Nephron progenitor cell (in vitro differentiated cells): Measurements from ENCODE around the gene TRIM31.
A peak's percentile ranks its signal among the peaks of the same experiment; 100 is the strongest.

Source experiments
- DNase-seq: peaks from one replicate; pipeline ENCODE4 v3.0.0; 2021
- H3K27ac Mint-ChIP-seq: 2 replicates; pipeline ENCODE4 v1.8.0; 2021; ENCODE audit warnings: mild to moderate bottlenecking, moderate library complexity, mixed read lengths
- H3K27me3 Mint-ChIP-seq: 2 replicates; pipeline ENCODE4 v1.8.0; 2021; ENCODE audit warnings: mild to moderate bottlenecking, low read depth, mixed read lengths; ENCODE audit not compliant: poor library complexity
- H3K36me3 Mint-ChIP-seq: 2 replicates; pipeline ENCODE4 v1.8.0; 2021; ENCODE audit warnings: low read depth, mixed read lengths
- H3K4me1 Mint-ChIP-seq: 2 replicates; pipeline ENCODE4 v1.8.0; 2021; ENCODE audit warnings: mixed read lengths
- H3K4me3 Mint-ChIP-seq: 2 replicates; pipeline ENCODE4 v1.8.0; 2021; ENCODE audit warnings: mild to moderate bottlenecking, moderate library complexity, mixed read lengths
- H3K9me3 Mint-ChIP-seq: 2 replicates; pipeline ENCODE4 v1.8.0; 2021; ENCODE audit warnings: mild to moderate bottlenecking, moderate library complexity, mixed read lengths
- TF ChIP-seq, protein P1 (sequence below): fragments of 200-600 bp; sonication (generic); IDR thresholded peaks from 2 replicates; pipeline ENCODE4 v1.5.0; 2021; ENCODE audit warnings: antibody characterized with exemption

TRIM31 gene

DNA sequence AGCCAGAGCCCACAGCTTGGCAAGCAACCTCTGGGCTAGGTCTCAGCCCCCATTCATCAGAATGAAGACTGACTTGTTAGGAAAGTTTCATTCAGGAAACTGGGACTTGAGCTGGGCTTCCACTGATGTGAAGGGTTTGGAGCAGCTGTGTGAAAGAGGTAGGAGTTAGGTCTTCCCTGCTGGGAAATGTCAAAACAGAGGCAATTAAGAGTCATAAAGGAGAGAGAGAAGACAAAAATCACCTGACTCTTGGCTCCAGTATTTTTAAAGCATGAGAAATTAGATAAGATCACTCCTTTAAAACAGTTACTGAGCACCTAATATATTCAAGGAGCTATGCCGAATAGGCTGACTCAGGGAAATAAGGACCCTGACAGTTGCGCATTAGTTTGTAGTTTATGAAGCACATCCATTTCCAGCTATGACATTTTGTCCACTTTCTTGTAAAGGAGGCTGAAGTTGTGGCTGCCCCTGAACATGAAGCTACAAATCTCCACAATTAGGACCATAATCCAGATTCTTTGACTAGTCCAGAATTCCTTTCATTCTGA is 19.1 kb upstream of the TRIM31 start:
- peaks cover 15% of the 10 kb centered on the region for H3K4me1 Mint-ChIP-seq
- no peaks in the 10 kb centered on the region for H3K9me3 Mint-ChIP-seq
- DNase-seq, result no peak
- peaks cover 78% of the 10 kb centered on the region for H3K27me3 Mint-ChIP-seq
- TF ChIP-seq, protein P1, sequence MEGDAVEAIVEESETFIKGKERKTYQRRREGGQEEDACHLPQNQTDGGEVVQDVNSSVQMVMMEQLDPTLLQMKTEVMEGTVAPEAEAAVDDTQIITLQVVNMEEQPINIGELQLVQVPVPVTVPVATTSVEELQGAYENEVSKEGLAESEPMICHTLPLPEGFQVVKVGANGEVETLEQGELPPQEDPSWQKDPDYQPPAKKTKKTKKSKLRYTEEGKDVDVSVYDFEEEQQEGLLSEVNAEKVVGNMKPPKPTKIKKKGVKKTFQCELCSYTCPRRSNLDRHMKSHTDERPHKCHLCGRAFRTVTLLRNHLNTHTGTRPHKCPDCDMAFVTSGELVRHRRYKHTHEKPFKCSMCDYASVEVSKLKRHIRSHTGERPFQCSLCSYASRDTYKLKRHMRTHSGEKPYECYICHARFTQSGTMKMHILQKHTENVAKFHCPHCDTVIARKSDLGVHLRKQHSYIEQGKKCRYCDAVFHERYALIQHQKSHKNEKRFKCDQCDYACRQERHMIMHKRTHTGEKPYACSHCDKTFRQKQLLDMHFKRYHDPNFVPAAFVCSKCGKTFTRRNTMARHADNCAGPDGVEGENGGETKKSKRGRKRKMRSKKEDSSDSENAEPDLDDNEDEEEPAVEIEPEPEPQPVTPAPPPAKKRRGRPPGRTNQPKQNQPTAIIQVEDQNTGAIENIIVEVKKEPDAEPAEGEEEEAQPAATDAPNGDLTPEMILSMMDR, result no peak
- no peak overlapping the region for H3K4me3 Mint-ChIP-seq
- H3K36me3 Mint-ChIP-seq, result no peaks in the 10 kb centered on the region
- H3K27ac Mint-ChIP-seq, result no peak overlapping the region

DNA sequence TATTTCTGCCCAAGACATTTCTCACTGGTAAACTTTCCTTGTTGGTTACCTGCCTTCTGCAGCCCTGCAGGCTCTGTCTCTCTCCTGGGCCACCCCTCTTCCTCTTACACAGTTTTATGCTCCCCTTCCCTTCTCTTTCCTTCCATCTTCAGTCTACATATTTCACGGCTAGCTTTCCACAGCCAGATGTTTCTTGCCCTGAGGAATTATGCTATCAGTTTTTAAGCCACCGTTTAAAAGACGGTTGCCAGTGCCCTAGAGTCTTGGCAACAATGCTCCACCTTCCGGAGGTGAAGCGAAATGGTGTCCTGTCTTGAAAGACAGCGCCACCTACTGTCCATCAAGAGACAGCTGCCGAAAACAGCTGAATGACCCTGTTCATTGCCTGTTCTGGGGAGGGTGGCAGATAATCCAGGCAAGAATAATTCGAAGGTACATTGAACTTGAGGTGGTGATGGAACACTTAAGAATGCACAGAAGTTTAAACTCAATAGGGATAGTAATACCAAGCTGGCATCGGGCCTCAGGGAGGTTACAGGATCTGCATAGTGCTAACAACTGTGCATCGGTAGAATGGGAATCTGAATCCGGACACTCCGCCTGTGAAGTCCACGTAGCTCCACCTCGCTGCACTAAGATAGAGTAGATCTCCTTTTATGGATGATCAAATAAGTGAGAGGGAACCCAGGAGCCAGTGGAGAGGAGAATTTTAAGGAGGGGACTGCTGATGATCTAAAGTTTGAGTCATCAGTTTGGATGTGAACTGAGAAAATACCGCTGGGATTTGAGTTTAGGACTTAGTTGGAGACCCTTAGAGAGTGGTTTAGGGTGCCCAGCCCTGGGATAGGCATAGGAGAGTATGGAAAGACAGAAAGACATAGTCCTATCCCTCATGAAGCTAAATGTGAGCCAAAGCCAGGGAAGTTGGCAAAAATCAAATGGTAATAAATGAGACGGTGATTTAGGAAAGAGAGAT is 18.3 kb upstream of the TRIM31 start:
- no peaks in the 10 kb centered on the region for H3K36me3 Mint-ChIP-seq
- H3K9me3 Mint-ChIP-seq, result no peaks in the 10 kb centered on the region
- no peak overlapping the region for H3K4me3 Mint-ChIP-seq
- peaks cover 81% of the 10 kb centered on the region for H3K27me3 Mint-ChIP-seq
- TF ChIP-seq, protein P1, result peak; percentile 96
- H3K4me1 Mint-ChIP-seq, result peaks cover 15% of the 10 kb centered on the region
- peak; percentile 58 for DNase-seq
- H3K27ac Mint-ChIP-seq, result no peak overlapping the region

DNA sequence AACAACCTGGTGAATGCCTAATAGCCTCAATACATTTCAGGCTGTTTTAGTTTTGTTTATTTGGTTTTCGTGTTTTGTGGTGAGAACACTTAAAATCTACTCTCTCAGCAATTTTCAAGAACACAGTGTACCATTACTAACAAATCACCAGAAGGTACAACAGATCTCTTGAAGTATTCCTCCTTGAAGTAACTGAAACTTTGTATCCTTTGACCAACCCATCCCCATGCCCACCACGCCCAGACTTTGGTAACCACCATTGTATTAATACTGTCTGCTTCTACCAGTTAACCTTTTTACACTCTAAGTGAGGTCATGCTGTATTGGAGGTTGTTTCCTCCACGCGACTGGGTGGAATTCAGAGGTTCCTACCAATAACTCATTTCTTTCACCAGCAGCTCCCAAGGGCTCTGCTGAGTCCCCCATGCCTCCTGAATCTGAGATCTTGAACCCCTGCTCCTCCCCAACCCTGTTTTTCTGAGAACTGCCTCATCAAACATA is 17.3 kb upstream of the TRIM31 start:
- Mint-ChIP-seq H3K4me3 (no peak overlapping the region), H3K27ac (no peak overlapping the region), H3K9me3 (no peaks in the 10 kb centered on the region), H3K27me3 (peaks cover 83% of the 10 kb centered on the region), H3K36me3 (no peaks in the 10 kb centered on the region), H3K4me1 (peaks cover 15% of the 10 kb centered on the region)
- TF ChIP-seq, protein P1, result no peak
- no peak for DNase-seq

DNA sequence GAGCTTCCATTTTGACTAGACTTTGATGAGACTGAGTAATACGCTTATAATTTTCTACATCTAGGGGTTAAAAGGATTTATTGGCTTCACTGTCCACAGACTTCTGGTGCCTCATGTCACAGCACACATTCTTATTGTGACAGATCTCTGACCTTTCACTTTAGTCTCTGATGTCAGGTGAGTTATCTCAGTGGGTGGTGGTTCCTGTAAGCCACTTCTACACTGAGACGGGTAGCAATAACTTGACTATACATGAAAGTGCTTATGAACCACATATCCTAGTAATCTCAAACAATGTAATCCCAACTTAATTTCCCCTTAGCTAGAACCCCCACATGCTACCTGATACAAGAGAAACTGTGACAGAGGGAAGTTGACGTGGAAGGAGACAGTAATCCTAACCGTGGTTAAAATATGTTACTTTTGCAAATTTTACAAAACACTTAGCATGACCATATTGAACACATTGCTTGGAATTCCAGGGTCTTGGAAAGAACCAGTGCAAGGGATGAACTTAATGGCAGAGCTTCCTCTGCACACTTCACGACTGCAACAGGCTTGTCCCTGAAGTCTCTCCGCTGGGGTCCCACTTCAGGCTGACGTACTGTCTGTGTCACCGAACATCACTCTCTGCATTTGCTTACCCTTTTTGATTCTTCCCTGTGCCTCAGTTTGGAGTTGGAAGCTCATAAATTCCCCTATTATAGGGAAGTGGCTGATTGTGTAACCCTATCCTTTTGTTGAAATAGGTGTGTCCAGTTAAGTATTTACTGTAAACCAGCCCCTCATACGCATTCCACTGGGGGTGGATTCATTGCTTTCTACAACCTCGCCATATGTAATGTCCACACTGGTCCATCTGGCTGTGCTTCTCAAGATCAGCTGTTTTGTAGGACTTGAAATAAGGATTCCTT is 16.6 kb upstream of the TRIM31 start:
- Mint-ChIP-seq H3K9me3 (no peaks in the 10 kb centered on the region), H3K27ac (no peak overlapping the region)

More for the DNA sequence above, 16.6 kb upstream of the TRIM31 start:
- Mint-ChIP-seq H3K4me3 (no peak overlapping the region), H3K4me1 (peaks cover 15% of the 10 kb centered on the region), H3K36me3 (no peaks in the 10 kb centered on the region), H3K27me3 (peaks cover 86% of the 10 kb centered on the region)
- DNase-seq, result no peak
- TF ChIP-seq, protein P1, result no peak
